HFFc6 (cell line): ENCODE data around the gene NRTN. TPM values are rescaled to one million over a fixed set of nuclear protein-coding genes. Genes with fewer than 3 reads are reported as not detected.
"Not testable (repeated sequence)": the region's sequence is repeated elsewhere in the genome, so short reads cannot be mapped to it uniquely, and the experiment has no call there.

Experiments
- DNase-seq: peaks from one replicate; pipeline ENCODE4 v3.0.0-alpha.2; 2018
- H3K27ac Mint-ChIP-seq: 2 replicates; pipeline ENCODE4 v1.8.0; 2020; ENCODE audit warnings: mild to moderate bottlenecking, mixed read lengths
- H3K27me3 Mint-ChIP-seq: 2 replicates; pipeline ENCODE4 v1.8.0; 2021; ENCODE audit warnings: mild to moderate bottlenecking, moderate library complexity, mixed read lengths; ENCODE audit not compliant: insufficient read depth
- H3K36me3 Mint-ChIP-seq: 2 replicates; pipeline ENCODE4 v1.8.0; 2021; ENCODE audit warnings: low read depth, mixed read lengths
- H3K4me1 Mint-ChIP-seq: 2 replicates; pipeline ENCODE4 v1.8.0; 2020; ENCODE audit warnings: low read depth, mixed read lengths
- H3K4me3 Mint-ChIP-seq: 2 replicates; pipeline ENCODE4 v1.8.0; 2020; ENCODE audit warnings: mild to moderate bottlenecking, moderate library complexity, mixed read lengths
- H3K9me3 Mint-ChIP-seq: 2 replicates; pipeline ENCODE4 v1.8.0; 2020; ENCODE audit warnings: mild to moderate bottlenecking, mixed read lengths
- total RNA-seq, 6 experiments: library from RNA; stranded (reverse); fragmentation: NEBNext Ultra II Directional; extraction: Animal tissue kit (Norgen Biotek cat#: 25700); gene quantifications; 2 replicates in 1 of 6; 3 replicates in 5 of 6; pipeline ENCODE4 v1.2.3, GENCODE V29; 2021
- TF ChIP-seq, protein P1 (sequence below): fragments of 200-600 bp; sonication (generic); IDR thresholded peaks from 2 replicates; pipeline ENCODE4 v1.5.0; 2021; ENCODE audit warnings: antibody characterized with exemption, mild to moderate bottlenecking

Gene NRTN
- total RNA-seq, 6 experiments from 2014 or later: not detected

DNA sequence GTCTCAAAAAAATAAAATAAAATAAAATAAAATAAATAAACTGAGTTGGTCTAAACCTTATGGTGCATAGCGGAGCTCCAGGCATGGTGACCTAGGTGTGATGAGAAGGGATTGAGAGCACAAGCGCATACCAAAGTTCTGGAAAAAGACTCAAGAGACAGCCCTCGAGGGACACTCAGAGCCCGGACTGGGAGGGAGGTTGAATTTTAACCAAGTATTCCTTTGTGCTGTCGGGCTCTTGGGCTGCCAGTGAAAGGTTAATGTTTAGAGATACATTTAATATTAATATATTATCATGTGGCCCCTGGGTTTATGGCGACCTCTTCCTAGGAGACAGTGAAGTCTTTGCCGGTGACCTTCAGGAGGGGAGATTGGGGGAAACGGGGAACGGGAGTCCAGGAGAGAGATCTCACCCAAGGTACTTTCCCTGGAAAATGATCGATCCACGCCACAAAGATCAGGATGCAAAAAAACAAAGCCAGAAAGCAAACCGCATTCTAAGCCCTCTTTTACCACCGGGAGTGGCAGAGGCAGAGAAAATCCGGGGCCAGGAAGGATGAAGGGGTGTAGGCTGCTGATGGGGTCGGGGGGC is 33.0 kb downstream of the NRTN start:
- no peaks in the 10 kb centered on the region for H3K36me3 Mint-ChIP-seq
- no peaks in the 10 kb centered on the region for H3K4me1 Mint-ChIP-seq
- TF ChIP-seq, protein P1, sequence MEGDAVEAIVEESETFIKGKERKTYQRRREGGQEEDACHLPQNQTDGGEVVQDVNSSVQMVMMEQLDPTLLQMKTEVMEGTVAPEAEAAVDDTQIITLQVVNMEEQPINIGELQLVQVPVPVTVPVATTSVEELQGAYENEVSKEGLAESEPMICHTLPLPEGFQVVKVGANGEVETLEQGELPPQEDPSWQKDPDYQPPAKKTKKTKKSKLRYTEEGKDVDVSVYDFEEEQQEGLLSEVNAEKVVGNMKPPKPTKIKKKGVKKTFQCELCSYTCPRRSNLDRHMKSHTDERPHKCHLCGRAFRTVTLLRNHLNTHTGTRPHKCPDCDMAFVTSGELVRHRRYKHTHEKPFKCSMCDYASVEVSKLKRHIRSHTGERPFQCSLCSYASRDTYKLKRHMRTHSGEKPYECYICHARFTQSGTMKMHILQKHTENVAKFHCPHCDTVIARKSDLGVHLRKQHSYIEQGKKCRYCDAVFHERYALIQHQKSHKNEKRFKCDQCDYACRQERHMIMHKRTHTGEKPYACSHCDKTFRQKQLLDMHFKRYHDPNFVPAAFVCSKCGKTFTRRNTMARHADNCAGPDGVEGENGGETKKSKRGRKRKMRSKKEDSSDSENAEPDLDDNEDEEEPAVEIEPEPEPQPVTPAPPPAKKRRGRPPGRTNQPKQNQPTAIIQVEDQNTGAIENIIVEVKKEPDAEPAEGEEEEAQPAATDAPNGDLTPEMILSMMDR: no peak
- no peaks in the 10 kb centered on the region for H3K9me3 Mint-ChIP-seq
- H3K27ac Mint-ChIP-seq: no peak overlapping the region
- H3K27me3 Mint-ChIP-seq: peaks cover 37% of the 10 kb centered on the region
- no peak for DNase-seq
- no peak overlapping the region for H3K4me3 Mint-ChIP-seq

DNA sequence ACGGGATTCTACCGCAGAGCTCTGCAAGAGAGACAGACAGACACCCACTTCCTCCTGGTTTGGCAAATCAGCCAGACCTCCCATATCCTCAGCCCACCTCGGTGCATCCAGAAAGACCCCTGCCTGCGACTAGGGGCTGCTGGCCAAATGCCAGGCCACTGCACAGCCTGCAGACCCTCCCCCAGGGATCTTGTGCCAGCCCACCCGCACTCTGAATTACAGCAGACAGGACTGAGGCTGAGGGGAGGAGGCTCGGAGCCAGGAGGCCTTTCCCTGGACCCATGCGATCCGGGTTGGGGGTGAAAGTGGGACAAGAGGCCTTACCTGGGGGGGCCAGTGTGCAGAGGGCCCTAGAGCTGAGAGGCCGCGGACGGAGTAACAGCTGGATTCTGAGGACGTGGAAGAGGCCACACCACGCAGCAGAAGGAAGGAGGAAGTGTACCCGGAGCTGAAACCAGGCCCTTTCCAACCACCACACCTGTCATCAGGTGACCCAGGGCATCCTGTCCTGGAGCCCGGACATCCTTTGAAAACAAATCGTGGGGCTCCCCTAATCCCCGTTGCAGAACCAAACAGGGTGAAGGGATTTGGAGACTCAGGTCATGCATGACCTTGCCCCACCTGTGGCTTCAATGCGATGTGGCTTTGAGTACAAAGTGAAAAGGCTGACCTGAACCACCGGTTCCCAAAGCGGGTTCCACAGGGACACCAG is 33.6 kb downstream of the NRTN start:
- peaks cover 34% of the 10 kb centered on the region for H3K27me3 Mint-ChIP-seq
- H3K36me3 Mint-ChIP-seq: no peaks in the 10 kb centered on the region
- DNase-seq: no peak
- H3K27ac Mint-ChIP-seq: no peak overlapping the region
- H3K4me1 Mint-ChIP-seq: no peaks in the 10 kb centered on the region
- no peaks in the 10 kb centered on the region for H3K9me3 Mint-ChIP-seq
- TF ChIP-seq, protein P1: no peak
- no peak overlapping the region for H3K4me3 Mint-ChIP-seq

DNA sequence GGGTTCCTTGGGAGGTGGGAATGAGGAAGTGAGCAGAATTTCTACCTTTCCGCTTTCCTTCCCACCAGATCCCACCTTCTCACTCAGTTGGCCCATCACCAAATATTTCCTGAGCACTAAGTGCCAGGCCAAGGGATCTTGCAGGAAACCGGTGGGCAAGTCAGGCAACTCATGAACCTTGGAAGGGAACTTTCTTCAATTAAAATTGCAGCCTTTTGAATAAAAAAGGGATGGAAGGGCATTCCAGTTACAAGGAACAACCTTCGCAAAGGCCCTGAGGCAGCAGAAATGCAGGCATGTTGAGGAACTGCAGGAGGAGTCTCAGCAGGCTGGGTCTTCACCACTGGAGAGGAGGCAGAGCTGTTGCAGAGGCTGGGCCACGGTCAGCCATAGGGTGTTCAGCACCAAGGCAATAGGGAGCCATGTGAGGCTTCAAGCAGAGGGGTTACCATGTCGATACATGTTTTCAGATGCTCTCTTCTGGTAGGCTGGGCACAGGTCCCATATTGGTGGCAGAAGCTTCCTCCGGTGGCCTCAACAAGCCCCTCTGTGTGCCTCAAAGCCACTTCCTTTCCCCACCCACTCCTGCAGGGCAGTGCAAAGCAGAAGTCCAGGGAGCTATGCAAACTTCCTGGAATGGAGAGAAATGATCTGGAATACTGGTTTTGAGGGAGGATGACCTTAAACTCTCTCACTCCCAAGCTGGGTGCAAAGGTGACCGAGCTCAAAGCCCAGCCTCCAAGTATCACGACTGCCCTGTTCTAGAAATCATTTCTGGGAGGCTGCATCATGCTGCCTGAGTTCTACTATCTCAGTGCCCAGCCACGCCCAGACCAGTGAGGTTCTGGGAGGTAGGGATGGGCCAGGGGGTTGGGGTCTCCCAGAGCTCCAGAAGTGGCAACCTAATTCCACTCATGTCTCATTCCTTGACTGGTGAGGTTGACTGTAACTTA is 34.5 kb downstream of the NRTN start, which contains the start of gene FUT6:
Gene FUT6 (minus strand): TSS at position 638 of the 953 bp plus-strand sequence. CDS start 7,135 bp downstream, outside the sequence.
- H3K27me3 Mint-ChIP-seq: peaks cover 26% of the 10 kb centered on the region
- H3K9me3 Mint-ChIP-seq: no peaks in the 10 kb centered on the region
- no peaks in the 10 kb centered on the region for H3K4me1 Mint-ChIP-seq
- H3K4me3 Mint-ChIP-seq: no peak within 1 kb of the TSS
- TF ChIP-seq, protein P1: no peak
- DNase-seq: no peak
- H3K27ac Mint-ChIP-seq: no peak within 1 kb of the TSS
- H3K36me3 Mint-ChIP-seq: no peaks in the 10 kb centered on the region

DNA sequence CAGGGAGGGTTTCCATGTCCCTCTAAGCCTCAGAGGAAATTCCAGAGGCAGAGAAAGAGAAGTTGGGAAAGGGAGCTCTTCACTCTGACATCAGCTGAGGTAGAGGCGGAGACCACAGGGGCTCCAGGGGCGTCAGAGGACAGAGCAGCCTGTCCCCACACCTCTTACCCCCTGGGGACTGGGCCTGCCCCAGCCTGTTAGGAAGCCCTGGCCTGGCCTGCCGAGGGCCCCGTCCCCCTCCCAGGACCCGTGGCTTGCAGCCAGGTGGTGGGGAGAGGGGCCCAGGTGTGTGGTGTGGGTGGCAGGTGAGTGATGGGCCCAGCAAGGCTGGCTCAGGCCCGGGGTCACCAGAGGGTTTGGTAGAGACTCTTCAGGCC is 36.9 kb downstream of the NRTN start:
- not testable (repeated sequence) for H3K4me1 Mint-ChIP-seq, H3K9me3 Mint-ChIP-seq, DNase-seq, H3K4me3 Mint-ChIP-seq, H3K27ac Mint-ChIP-seq, H3K36me3 Mint-ChIP-seq
- H3K27me3 Mint-ChIP-seq: peaks cover 11% of the 10 kb centered on the region

DNA sequence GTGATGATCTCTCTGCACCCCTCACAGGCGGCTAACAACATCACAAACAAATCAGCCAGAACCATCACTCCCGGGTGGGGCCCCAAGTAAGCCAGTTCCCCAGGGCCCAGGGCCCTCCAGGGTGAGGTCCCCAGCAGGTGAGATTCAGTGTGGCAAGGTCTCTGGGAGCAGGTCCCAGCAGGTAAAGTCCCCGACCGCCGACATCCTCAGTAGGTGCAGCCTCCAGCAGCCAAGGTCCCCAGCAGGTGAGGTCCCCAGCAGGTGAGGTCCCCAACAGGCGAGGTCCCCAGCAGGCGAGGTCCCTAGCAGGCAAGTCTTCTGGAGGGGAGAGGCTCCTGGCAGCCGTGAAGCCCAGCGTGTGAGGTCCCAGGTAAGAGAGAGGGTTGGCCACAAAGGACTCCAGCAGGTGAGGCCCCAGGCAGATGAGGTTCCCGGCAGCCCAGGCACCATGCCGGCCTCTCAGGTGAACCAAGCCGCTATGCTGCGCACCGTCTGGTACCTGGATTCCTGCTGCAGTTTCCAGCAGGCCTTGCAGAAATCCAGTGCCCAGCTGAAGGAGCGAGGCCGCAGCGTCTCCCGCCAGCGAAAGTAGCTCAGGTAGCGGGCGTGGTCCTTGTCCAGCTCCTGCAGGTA is 38.5 kb downstream of the NRTN start:
- TF ChIP-seq, protein P1: no peak
- H3K4me3 Mint-ChIP-seq: no peak overlapping the region
- H3K27me3 Mint-ChIP-seq: peaks cover 11% of the 10 kb centered on the region
- DNase-seq: no peak
- H3K9me3 Mint-ChIP-seq: no peaks in the 10 kb centered on the region
- no peaks in the 10 kb centered on the region for H3K4me1 Mint-ChIP-seq
- no peaks in the 10 kb centered on the region for H3K36me3 Mint-ChIP-seq
- H3K27ac Mint-ChIP-seq: no peak overlapping the region
